CD4-positive, alpha-beta T cell (primary cell): ENCODE results near the gene CTTN. TPM values are rescaled to one million over a fixed set of nuclear protein-coding genes. Genes with fewer than 3 reads are reported as not detected.
"Not testable (repeated sequence)": the region's sequence is repeated elsewhere in the genome, so short reads cannot be mapped to it uniquely, and the experiment has no call there.

Experiments used
- ATAC-seq: fragments of 200-7000 bp; cut with Tn5 transposase; one replicate; pipeline ENCODE4 v1.10.0; 2022; ENCODE audit warnings: mild to moderate bottlenecking; ENCODE audit not compliant: poor library complexity
- CTCF ChIA-PET: fragments of 350-600 bp; sonication (Branson Sonifier 250); formaldehyde crosslinking; loops from one replicate; lab custom pipeline; 2021; ENCODE audit warnings: antibody characterized with exemption, inconsistent platforms; lab: Charles Lee
- POLR2A ChIA-PET: fragments of 350-600 bp; sonication (Branson Sonifier 250); formaldehyde crosslinking; loops from one replicate; lab custom pipeline; 2021; ENCODE audit warnings: antibody characterized with exemption, inconsistent platforms; lab: Charles Lee
- DNase-seq, 14 experiments: peaks; one replicate each; pipeline ENCODE4 v3.0.0-alpha.2; 2013 to 2020; ENCODE audit warnings: mixed read lengths in 2 of 14
- H3K27ac ChIP-seq, 2 donors: one replicate each; pipeline versions ENCODE4 v1.5.1 to v1.7.0; 2013; ENCODE audit warnings: low read length in 2 of 2, low read depth in 1 of 2, mild to moderate bottlenecking in 1 of 2
- H3K27me3 ChIP-seq, 2 experiments: 1 replicate in 1 of 2; 2 replicates in 1 of 2; pipeline versions ENCODE4 v1.6.1 to v1.7.0; 2013; ENCODE audit warnings: low read length in 2 of 2, control low read depth in 1 of 2, mild to moderate bottlenecking in 1 of 2, moderate library complexity in 1 of 2; ENCODE audit not compliant: insufficient read depth in 2 of 2, control insufficient read depth in 1 of 2
- H3K36me3 ChIP-seq: one replicate; pipeline ENCODE4 v1.6.1; 2013; ENCODE audit warnings: low read length, control low read depth; ENCODE audit not compliant: insufficient read depth
- H3K4me1 ChIP-seq: one replicate; pipeline ENCODE4 v1.6.1; 2013; ENCODE audit warnings: low read length, control low read depth; ENCODE audit not compliant: insufficient read depth
- H3K4me3 ChIP-seq: one replicate; pipeline ENCODE4 v1.5.1; 2013; ENCODE audit warnings: mild to moderate bottlenecking, low read length, moderate library complexity
- H3K9me3 ChIP-seq, 2 experiments: 1 replicate in 1 of 2; 2 replicates in 1 of 2; pipeline versions ENCODE4 v1.6.1 to v1.7.0; 2013; ENCODE audit warnings: low read length in 2 of 2, mild to moderate bottlenecking in 2 of 2, control low read depth in 1 of 2, moderate library complexity in 1 of 2; ENCODE audit not compliant: control insufficient read depth in 1 of 2, insufficient read depth in 1 of 2
- H3K27ac Mint-ChIP-seq: one replicate; pipeline ENCODE4 v1.8.0; 2020; ENCODE audit warnings: mixed read lengths
- H3K27me3 Mint-ChIP-seq: one replicate; pipeline ENCODE4 v1.8.0; 2021; ENCODE audit warnings: mixed read lengths
- H3K36me3 Mint-ChIP-seq: one replicate; pipeline ENCODE4 v1.8.0; 2021; ENCODE audit warnings: low read depth, mixed read lengths
- H3K4me1 Mint-ChIP-seq: one replicate; pipeline ENCODE4 v1.8.0; 2021; ENCODE audit warnings: low read depth, mixed read lengths
- H3K4me3 Mint-ChIP-seq: one replicate; pipeline ENCODE4 v1.8.0; 2020; ENCODE audit warnings: mild to moderate bottlenecking, mixed read lengths
- H3K9me3 Mint-ChIP-seq: one replicate; pipeline ENCODE4 v1.8.0; 2020; ENCODE audit warnings: mixed read lengths
- intact Hi-C, 2 experiments: fragments of 100-400 bp; cut with DNase I in 1 of 2; cut with micrococcal nuclease in 1 of 2; formaldehyde crosslinking; loops; one replicate each; pipeline versions ENCODE4 v1.15.1 to v1.9.0; 2023 to 2025; cut with DNase I, micrococcal nuclease
- total RNA-seq, 174 experiments: library from RNA in 2 of 174; stranded (reverse) in 2 of 174; gene quantifications; one replicate each; pipeline ENCODE4 v1.2.3 and lab custom pipeline; 2021 to 2026
- TF ChIP-seq, protein P1 (sequence below): fragments of 200-600 bp; IDR thresholded peaks from one replicate; pipeline ENCODE4 v1.8.0; 2022; ENCODE audit warnings: antibody characterized with exemption, mild to moderate bottlenecking

CTTN gene
- total RNA-seq, 2 experiments from 2014 or later: 0.45 to 0.80 TPM

DNA sequence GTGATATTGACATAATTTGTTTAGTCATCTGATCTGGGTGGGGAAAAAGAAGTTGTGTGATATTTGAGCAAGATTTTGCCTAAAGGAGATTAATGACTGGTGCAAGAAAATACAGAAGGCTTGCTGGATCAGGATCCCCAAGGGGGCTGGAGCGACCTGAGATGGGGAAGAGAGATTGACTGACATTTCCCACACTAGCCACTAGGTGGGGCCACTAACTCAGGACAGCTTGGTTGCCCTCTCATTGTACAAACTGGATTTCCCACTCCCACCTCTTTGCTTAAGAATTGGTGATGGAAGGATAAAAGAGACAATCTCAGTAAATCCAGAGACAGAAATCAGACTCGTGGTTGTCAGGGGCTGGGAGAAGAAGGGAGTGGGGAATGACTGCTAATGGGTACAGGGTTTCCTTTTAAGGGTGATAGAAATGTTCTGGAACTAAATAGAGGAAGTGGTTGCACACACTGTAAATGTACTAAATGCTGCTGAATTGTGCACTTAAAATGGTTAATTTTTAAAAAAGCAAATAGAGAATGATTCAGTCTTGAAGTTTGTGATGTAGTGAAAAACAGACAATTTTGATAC lies 50.7 kb downstream of the CTTN start:
- Histone ChIP-seq H3K36me3 (no peaks in the 10 kb centered on the region), H3K27me3 (peaks cover 0 to 2% of the 10 kb centered on the region in 2 experiments), H3K4me1 (no peaks in the 10 kb centered on the region), H3K9me3 (peaks cover 37 to 46% of the 10 kb centered on the region in 2 experiments), H3K4me3 (no peak overlapping the region), H3K27ac (no peak overlapping the region)
- H3K36me3 Mint-ChIP-seq: peaks cover 13% of the 10 kb centered on the region
- POLR2A ChIA-PET: no interaction called here
- intact Hi-C loops: no loop called here
- peaks cover 7% of the 10 kb centered on the region for H3K27me3 Mint-ChIP-seq
- H3K27ac Mint-ChIP-seq: no peak overlapping the region
- CTCF ChIA-PET: no interaction called here
- no peaks in the 10 kb centered on the region for H3K4me1 Mint-ChIP-seq
- H3K4me3 Mint-ChIP-seq: no peak overlapping the region
- H3K9me3 Mint-ChIP-seq: peaks cover 17% of the 10 kb centered on the region
- no peak for DNase-seq
- no peak for ATAC-seq
- TF ChIP-seq, protein P1, sequence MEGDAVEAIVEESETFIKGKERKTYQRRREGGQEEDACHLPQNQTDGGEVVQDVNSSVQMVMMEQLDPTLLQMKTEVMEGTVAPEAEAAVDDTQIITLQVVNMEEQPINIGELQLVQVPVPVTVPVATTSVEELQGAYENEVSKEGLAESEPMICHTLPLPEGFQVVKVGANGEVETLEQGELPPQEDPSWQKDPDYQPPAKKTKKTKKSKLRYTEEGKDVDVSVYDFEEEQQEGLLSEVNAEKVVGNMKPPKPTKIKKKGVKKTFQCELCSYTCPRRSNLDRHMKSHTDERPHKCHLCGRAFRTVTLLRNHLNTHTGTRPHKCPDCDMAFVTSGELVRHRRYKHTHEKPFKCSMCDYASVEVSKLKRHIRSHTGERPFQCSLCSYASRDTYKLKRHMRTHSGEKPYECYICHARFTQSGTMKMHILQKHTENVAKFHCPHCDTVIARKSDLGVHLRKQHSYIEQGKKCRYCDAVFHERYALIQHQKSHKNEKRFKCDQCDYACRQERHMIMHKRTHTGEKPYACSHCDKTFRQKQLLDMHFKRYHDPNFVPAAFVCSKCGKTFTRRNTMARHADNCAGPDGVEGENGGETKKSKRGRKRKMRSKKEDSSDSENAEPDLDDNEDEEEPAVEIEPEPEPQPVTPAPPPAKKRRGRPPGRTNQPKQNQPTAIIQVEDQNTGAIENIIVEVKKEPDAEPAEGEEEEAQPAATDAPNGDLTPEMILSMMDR: no peak

DNA sequence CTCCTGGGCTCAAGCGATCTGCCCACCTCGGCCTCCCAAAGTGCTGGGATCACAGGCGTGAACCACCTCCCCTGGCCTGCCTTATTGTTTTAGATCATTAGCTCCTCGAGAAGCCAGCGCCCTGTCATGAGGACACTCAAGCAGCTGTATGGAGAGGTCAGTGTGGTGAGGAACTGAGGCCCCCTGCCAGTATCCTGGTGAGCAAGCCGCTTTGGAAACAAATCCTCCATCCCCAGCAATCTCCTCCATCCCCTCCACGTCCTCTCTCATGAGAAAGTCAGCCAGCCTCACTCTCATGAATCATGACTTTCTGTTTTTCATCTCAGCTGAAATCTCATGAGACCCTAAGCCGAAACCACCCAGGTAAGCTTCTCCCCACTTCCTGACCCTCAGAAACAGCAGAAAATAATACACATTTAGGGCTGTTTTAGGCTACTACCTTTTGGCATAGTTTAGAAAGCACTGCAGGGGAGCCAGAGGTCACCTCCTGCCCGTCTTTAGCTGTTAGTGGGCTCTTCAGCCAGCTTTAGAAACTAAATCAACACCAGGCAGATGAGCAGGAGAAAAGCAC lies 56.0 kb downstream of the CTTN start:
- H3K4me1 Mint-ChIP-seq: no peaks in the 10 kb centered on the region
- CTCF ChIA-PET: no interaction called here
- H3K27ac Mint-ChIP-seq: no peak overlapping the region
- POLR2A ChIA-PET: no interaction called here
- ATAC-seq: no peak
- peaks cover 14% of the 10 kb centered on the region for H3K27me3 Mint-ChIP-seq
- H3K9me3 Mint-ChIP-seq: peaks cover 11% of the 10 kb centered on the region
- H3K4me3 Mint-ChIP-seq: no peak overlapping the region
- intact Hi-C loops: no loop called here
- H3K9me3 ChIP-seq: peaks cover 19 to 29% of the 10 kb centered on the region in 2 experiments
- H3K36me3 Mint-ChIP-seq: peaks cover 6% of the 10 kb centered on the region
- H3K36me3 ChIP-seq: no peaks in the 10 kb centered on the region
- no peaks in the 10 kb centered on the region for H3K4me1 ChIP-seq
- TF ChIP-seq, protein P1: no peak
- H3K27me3 ChIP-seq: peaks cover 3 to 7% of the 10 kb centered on the region in 2 experiments
- no peak overlapping the region for H3K27ac ChIP-seq
- no peak overlapping the region for H3K4me3 ChIP-seq
- DNase-seq: no peak

DNA sequence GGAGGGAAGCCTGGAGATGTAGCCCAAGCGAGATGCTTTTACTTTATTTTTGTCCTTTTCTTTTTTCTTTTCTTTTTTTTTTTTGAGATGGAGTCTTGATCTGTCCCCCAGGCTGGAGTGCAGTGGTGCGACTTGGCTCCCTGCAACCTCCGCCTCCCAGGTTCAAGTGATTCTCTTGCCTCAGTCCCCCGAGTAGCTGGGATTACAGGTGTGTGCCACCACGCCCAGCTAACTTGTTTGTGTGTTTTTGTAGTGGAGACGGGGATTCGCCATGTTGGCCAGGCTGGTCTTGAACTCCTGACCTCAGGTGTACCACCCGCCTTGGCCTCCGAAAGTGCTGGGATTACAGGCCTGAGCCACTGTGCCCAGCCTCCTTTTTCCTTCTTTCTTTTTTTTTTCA lies 56.5 kb downstream of the CTTN start:
- H3K4me3 Mint-ChIP-seq, H3K27ac Mint-ChIP-seq, intact Hi-C loops: not testable (repeated sequence)

More for the DNA sequence above, 56.5 kb downstream of the CTTN start:
- CTCF ChIA-PET, H3K4me1 Mint-ChIP-seq, H3K36me3 Mint-ChIP-seq, POLR2A ChIA-PET, DNase-seq, ATAC-seq, H3K4me1 ChIP-seq, H3K4me3 ChIP-seq, H3K27ac ChIP-seq, H3K36me3 ChIP-seq, H3K9me3 Mint-ChIP-seq, H3K27me3 ChIP-seq: not testable (repeated sequence)
- H3K27me3 Mint-ChIP-seq: peaks cover 14% of the 10 kb centered on the region
- H3K9me3 ChIP-seq: peaks cover 13 to 24% of the 10 kb centered on the region in 2 experiments
